ENCODE measurements around the gene DOCK2. TPM values are rescaled to one million over a fixed set of nuclear protein-coding genes. Genes with fewer than 3 reads are reported as not detected.
"Not testable (repeated sequence)": the region's sequence is repeated elsewhere in the genome, so short reads cannot be mapped to it uniquely, and the experiment has no call there.

DOCK2 gene
- total RNA-seq, 4 donors from 2014 or later, result 2.3 to 11.2 (median 3.2) TPM

DNA sequence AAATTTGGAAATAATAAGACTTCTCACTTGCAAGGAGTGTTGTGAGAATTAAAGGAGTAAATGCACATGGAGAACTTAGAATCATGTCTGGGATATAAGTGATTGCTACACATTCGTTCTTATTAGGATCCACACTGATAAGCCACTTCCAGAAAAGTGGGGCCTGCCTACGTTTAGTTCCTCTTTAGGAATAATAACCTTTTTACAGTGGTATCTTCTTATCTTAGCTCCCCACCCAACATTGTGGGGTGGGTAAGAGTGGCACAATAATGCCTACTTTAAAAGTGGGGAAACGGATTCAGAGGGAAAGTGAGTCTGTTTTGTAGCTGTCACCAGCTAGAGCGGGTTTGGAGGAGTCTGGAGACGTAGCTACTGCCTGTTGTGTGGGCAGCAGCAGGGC lies 16.0 kb downstream of the DOCK2 start:
- H3K36me3 ChIP-seq, result no peaks in the 10 kb centered on the region
- no peak for TF ChIP-seq POLR2A (IDR thresholded peaks at IDR 0.05)
- TF ChIP-seq, protein P1, sequence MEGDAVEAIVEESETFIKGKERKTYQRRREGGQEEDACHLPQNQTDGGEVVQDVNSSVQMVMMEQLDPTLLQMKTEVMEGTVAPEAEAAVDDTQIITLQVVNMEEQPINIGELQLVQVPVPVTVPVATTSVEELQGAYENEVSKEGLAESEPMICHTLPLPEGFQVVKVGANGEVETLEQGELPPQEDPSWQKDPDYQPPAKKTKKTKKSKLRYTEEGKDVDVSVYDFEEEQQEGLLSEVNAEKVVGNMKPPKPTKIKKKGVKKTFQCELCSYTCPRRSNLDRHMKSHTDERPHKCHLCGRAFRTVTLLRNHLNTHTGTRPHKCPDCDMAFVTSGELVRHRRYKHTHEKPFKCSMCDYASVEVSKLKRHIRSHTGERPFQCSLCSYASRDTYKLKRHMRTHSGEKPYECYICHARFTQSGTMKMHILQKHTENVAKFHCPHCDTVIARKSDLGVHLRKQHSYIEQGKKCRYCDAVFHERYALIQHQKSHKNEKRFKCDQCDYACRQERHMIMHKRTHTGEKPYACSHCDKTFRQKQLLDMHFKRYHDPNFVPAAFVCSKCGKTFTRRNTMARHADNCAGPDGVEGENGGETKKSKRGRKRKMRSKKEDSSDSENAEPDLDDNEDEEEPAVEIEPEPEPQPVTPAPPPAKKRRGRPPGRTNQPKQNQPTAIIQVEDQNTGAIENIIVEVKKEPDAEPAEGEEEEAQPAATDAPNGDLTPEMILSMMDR (IDR thresholded peaks at IDR 0.05), result no peak
- no peak for TF ChIP-seq POLR2AphosphoS5 (IDR thresholded peaks at IDR 0.05)
- no peak for TF ChIP-seq EP300 (IDR thresholded peaks at IDR 0.05)
- WGBS, result 87% methylated on average over 5 of the region's 5 CpGs
- H3K27me3 ChIP-seq, result no peaks in the 10 kb centered on the region
- no peak overlapping the region for H3K4me3 ChIP-seq
- H3K9me3 ChIP-seq, result no peaks in the 10 kb centered on the region
- DNase-seq (ENCODE audit: low spot score in 2 of 2), result no peak
- no peak overlapping the region for H3K27ac ChIP-seq
- peaks cover 3% of the 10 kb centered on the region for H3K4me1 ChIP-seq

DNA sequence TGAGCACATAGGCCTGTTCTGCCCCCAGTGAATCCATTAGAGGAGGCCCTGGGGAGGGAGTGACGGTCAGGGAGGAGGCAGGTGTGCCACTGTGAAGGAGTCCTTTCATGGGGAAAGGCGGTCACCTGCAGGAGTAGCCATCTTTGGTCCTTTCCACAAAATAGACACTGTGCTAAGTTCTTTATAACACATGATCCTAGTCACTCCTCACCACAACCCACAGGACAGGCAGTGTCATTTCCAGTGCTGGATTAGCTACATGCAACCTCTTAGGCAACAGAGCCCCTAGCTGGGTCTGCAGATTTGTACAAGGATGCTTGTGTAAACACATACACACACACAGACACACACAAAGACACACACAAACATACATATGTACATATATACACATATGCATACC lies 18.3 kb downstream of the DOCK2 start:
- Histone ChIP-seq H3K9me3 (no peaks in the 10 kb centered on the region), H3K27me3 (no peaks in the 10 kb centered on the region), H3K27ac (no peak overlapping the region), H3K4me3 (no peak overlapping the region), H3K36me3 (no peaks in the 10 kb centered on the region), H3K4me1 (peaks cover 3% of the 10 kb centered on the region)
- TF ChIP-seq POLR2A (IDR thresholded peaks at IDR 0.05), result no peak
- no peak for TF ChIP-seq EP300 (IDR thresholded peaks at IDR 0.05)
- TF ChIP-seq, protein P1 (IDR thresholded peaks at IDR 0.05), result no peak
- no peak for TF ChIP-seq POLR2AphosphoS5 (IDR thresholded peaks at IDR 0.05)
- DNase-seq (ENCODE audit: low spot score in 2 of 2), result no peak
- WGBS, result 58% methylated on average over 2 of the region's 2 CpGs

- TF ChIP-seq EP300 (IDR thresholded peaks at IDR 0.05) (no peak), POLR2A (IDR thresholded peaks at IDR 0.05) (no peak), POLR2AphosphoS5 (IDR thresholded peaks at IDR 0.05) (no peak)
- TF ChIP-seq, protein P1 (IDR thresholded peaks at IDR 0.05), result no peak
- no peak for DNase-seq (ENCODE audit: low spot score in 2 of 2)
- H3K27ac ChIP-seq, result no peak overlapping the region
- H3K4me3 ChIP-seq, result no peak overlapping the region
- peaks cover 3% of the 10 kb centered on the region for H3K4me1 ChIP-seq
- H3K9me3 ChIP-seq, result no peaks in the 10 kb centered on the region
- H3K36me3 ChIP-seq, result no peaks in the 10 kb centered on the region
- WGBS, result 85% methylated on average over 15 of the region's 15 CpGs
- H3K27me3 ChIP-seq, result no peaks in the 10 kb centered on the region
Measured at GRCh38 chr5:169656125-169656901, 19.2 kb downstream of the DOCK2 start.

- H3K4me3 ChIP-seq, result no peak overlapping the region
- WGBS, result 92% methylated on average over 1 of the region's 1 CpG
- no peaks in the 10 kb centered on the region for H3K27me3 ChIP-seq
- H3K27ac ChIP-seq, result no peak overlapping the region
- H3K36me3 ChIP-seq, result no peaks in the 10 kb centered on the region
- H3K9me3 ChIP-seq, result no peaks in the 10 kb centered on the region
- peaks cover 2% of the 10 kb centered on the region for H3K4me1 ChIP-seq
- TF ChIP-seq EP300 (IDR thresholded peaks at IDR 0.05), result no peak
- TF ChIP-seq POLR2AphosphoS5 (IDR thresholded peaks at IDR 0.05), result no peak
- no peak for TF ChIP-seq POLR2A (IDR thresholded peaks at IDR 0.05)
- TF ChIP-seq, protein P1 (IDR thresholded peaks at IDR 0.05), result no peak
- no peak for DNase-seq (ENCODE audit: low spot score in 2 of 2)
Measured at GRCh38 chr5:169657127-169657526, 20.1 kb downstream of the DOCK2 start.

DNA sequence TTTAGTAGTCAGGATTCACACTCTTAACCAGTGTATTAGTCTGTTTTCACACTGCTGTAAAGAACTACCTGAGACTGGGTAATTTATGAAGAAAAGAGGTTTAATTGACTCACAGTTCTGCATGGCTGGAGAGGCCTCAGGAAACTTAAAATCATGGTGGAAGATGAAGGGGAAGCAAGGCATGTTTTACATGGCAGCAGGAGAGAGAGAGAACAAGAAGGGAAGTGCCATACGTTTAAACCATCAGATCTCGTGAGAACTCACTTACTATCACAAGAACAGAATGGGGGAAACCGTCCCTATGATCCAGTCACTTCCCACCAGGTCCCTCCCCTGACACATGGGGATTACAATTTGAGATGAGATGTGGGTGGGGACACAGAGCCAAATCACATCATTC lies 25.4 kb downstream of the DOCK2 start:
- 84% methylated on average over 3 of the region's 3 CpGs for WGBS
- not testable (repeated sequence) for H3K27ac ChIP-seq

More for the DNA sequence above, 25.4 kb downstream of the DOCK2 start:
- H3K27me3 ChIP-seq; DNase-seq (ENCODE audit: low spot score in 2 of 2); H3K9me3 ChIP-seq; H3K4me3 ChIP-seq; H3K36me3 ChIP-seq; H3K4me1 ChIP-seq: not testable (repeated sequence)
